HG03439 (cell line): Measurements from ENCODE around the gene BHLHA9.
"Not testable (repeated sequence)": the region's sequence is repeated elsewhere in the genome, so short reads cannot be mapped to it uniquely, and the experiment has no call there.

Source experiments
- ATAC-seq: cut with Tn5 transposase; IDR thresholded peaks from one replicate; pipeline ENCODE4 v1.9.1; 2021; ENCODE audit warnings: mild to moderate bottlenecking, moderate library complexity; ENCODE audit not compliant: unreplicated experiment

BHLHA9 gene

GRCh38 chr17:1270210-1271029, at the start of gene BHLHA9:
BHLHA9 (plus strand) TSS chr17:1270444; CDS start chr17:1270564, 120 bp downstream.
- ATAC-seq, result no peak

- no peak for ATAC-seq
Measured at GRCh38 chr17:1221209-1221608, 49.0 kb upstream of the BHLHA9 start.

DNA sequence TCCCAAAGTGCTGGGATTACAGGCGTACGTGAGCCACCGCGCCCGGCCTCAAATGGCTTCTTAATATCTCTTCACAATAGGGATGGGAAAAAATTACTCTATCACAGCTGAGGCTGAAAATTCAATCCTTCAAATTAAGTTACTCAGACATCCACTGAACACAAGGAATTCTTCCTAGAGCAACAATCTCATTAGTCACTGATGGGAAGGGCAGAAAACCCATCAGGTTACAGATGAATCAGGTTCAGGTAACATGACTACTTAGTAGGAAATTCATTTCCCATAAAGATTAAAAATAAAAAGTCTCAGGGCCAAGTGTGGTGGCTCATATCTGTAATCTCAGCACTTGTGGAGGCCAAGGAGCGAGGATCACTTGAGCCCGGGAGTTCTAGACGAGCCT, 47.9 kb upstream of the BHLHA9 start:
- no peak for ATAC-seq

- ATAC-seq, result no peak
Measured at GRCh38 chr17:1223662-1224061, 46.6 kb upstream of the BHLHA9 start.

GRCh38 chr17:1224330-1224729, 45.9 kb upstream of the BHLHA9 start:
- ATAC-seq, result no peak

DNA sequence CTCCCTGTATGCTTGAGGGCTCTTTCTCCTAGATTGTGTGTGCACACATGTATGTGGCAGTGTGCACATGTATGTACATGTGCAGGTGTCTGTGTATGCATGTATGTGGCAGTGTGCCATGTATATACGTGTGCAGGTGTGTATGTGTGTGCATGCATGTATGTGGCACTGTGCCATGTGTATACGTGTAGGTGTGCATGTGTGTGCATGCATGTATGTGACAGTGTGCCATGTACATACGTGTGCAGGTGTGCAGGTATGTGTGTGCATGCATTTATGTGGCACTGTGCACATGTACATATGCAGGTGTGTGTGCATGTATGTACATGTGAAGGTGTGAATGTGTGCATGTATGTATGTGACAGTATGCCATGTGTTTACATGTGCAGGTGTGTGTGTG, 43.9 kb upstream of the BHLHA9 start:
- no peak for ATAC-seq

DNA sequence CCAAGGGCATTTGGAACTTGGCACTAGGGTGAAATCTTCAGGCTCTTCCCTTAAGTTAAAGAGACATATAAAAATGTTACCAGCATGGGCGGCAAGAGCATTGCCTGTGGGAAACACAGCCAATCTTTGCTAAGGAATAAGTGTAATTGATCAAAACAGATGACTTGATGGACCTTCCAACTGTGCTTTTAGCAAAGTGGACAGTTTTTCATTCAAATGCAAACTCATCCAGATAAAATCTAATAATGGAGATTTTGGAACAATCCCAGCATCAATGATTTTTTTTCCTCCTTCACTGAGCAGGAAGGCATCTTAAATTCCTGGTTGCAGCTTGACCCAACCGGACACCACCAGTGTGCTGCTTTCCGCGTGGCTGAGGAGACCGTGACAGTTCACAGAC, 42.9 kb upstream of the BHLHA9 start:
- no peak for ATAC-seq

DNA sequence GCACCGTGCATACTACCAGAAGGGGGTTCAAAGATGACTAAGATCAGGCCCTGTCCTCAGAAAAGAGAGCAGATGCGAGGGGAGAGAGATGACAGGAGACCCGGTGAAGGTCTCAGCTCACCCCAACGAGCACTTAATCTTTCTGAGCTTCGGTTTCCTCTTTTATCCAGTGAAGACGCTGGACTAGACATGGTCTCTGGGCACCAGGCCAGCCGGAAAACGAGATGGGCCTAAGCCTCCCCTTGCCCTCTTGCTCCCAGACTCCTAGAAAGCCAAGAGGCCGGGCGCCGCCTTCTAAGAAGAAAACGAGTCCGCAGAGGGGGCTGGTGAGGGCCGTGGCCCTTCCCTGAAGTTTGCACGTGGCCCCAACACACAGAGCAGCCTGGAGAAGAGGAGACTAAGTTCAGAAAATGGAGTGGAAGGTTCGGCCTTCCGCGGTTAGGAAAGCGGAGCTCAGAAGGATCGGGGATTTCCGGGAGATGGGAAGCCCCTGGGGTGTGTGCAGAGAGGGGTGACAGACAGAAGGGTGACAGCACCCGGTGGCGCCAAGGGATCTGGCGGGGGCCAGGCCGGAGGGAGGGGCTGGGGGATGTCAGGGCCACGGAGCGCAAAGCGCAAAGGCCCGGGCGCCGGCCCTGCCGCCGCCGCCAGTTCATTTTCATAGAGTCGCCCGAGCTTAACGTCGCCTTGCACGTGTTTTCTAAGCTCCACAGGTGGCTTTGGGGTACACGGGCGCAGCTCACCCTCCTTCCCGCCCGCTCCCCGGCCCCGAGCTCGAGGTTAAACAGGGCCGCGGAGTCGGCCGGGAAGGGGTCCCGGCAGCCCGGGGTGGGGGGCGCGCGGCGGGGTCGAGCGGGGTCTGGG, 42.1 kb upstream of the BHLHA9 start:
- no peak for ATAC-seq

DNA sequence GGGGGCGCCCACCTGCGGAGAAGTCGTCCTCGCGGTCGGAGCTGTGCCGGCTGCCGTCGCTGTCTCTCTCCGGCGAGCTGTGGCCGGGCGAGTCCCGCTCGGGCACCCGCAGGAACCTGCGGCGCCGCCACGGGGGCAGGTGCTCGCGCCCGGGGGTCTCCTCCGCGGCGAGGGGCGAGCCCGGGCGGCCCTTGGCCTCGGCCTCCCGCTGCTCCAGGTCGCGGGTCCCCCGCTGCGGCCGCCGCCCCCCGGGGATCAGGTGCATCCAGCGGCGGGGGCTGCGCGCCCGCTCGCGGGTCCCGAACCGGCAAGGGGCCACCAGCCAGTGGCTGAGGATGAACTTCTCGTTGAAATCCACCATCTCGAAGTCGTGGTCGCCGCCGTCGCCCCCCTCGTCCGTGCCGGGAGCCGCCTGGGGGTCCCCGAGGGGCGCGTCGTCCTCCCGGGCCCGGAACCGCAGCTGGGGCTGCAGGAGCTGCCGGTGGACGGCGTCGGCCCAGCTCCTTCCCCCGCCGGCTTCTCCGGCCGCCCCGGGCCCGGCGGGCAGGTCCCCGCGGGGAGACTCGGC, 41.4 kb upstream of the BHLHA9 start:
- ATAC-seq, result no peak

GRCh38 chr17:1229349-1229899, 40.8 kb upstream of the BHLHA9 start:
- no peak for ATAC-seq

DNA sequence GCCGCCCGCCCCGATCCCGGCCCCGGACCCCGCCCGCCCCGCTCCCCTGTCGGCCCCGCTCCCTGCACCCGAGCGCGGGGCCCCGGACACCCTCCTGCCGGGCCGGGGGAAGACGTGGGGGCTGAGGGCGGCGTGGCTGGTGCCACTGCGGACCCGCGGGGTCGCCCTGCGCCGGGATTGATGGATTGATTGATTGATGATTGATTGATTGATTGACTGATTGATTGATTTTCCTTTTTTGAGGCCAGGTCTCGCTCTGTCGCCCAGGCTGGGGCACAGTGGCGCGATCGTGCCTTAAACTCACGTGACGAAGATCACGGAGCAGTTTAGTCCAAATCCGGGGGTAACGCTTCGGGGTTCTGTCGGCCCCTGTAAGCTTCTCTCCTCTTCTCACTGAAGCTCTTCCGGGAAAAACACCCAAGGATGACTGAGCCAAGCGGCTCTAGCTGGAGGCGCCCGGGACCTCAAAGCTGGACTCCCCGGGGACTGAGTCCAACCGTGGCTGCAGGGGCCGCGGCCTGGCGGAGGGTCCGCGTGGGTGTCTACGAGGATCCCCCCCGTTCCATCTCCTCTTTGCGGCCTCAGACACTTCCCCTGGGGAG, 40.2 kb upstream of the BHLHA9 start:
- no peak for ATAC-seq

GRCh38 chr17:1231456-1231855, 38.8 kb upstream of the BHLHA9 start:
- no peak for ATAC-seq

DNA sequence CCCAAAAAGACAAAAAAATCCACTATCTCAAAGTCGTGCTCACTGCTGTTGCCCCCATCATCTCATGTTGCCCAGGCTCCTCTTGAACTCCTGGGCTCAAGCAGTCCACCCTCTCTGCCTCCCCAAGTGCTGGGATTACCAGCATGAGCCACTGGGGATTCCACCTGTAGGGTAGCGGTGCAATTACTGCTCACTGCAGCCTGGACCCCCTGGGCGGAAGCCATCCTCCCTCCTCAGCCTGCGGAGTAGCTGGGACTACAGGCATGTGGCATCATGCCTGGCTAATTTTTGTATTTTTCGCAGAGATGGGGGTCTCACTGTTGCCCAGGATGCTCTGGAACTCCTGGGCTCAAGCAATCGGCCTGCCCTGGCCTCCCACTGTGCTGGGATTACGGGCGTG, 37.9 kb upstream of the BHLHA9 start:
- ATAC-seq, result no peak

DNA sequence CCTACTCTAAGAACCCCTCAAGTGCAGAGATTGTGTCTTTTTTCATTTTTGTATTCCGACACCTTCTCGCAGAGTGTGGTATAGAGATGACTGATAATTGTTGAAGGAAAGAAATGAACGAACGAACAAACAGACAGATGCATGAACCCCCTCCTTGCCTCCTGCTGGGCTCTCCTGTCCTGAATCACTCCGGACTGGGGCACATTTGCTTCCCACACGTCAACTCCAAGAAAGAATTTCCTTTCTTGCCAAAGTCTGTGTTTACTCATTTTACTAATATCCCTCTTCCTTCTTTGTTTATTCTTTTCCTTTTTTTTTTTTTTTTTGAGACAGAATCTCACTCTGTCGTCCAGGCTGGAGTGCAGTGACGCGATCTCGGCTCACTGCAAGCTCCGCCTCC, 37.5 kb upstream of the BHLHA9 start:
- ATAC-seq, result no peak

DNA sequence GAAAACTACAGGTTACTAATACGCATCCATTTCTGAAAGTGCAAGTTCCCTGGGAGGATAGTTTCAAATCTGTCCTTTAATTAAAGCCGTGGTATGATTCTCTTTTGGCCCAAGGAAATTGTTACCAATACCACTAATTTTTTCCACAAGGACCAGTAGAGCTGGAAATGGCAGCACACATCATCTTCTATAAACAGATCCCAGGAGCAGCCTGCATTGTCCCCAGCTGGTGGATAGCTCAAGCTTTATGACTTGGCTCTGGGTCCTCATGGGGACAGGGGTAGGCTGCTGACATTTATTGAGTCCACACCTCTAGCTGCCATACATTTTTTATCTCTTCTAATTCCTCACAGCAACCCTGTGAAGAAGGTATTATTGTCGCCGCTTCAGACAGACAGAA, 35.8 kb upstream of the BHLHA9 start:
- no peak for ATAC-seq

- no peak for ATAC-seq
Measured at GRCh38 chr17:1237471-1237870, 32.8 kb upstream of the BHLHA9 start.

DNA sequence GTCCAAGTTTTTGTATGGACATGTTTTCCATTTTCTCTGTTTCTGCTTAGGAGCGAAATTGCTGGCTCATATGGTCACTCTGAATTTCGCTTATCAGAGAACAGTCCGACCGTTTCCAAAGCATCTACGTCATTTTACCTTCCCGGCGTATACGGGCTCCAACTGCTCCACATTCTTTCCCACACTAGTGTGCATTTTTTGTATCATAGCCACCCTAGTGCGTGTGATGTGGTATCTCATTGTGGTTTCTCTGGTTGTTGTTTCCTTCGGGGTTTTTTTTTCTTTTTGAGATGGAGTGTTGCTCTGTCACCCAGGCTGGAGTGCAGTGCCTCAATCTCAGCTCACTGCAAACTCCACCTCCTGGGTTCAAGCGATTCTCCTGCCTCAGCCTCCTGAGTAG, 31.0 kb upstream of the BHLHA9 start:
- ATAC-seq, result no peak

- ATAC-seq, result not testable (repeated sequence)
Measured at GRCh38 chr17:1240426-1240825, 29.8 kb upstream of the BHLHA9 start.

GRCh38 chr17:1241929-1242328, 28.3 kb upstream of the BHLHA9 start:
- ATAC-seq, result no peak

DNA sequence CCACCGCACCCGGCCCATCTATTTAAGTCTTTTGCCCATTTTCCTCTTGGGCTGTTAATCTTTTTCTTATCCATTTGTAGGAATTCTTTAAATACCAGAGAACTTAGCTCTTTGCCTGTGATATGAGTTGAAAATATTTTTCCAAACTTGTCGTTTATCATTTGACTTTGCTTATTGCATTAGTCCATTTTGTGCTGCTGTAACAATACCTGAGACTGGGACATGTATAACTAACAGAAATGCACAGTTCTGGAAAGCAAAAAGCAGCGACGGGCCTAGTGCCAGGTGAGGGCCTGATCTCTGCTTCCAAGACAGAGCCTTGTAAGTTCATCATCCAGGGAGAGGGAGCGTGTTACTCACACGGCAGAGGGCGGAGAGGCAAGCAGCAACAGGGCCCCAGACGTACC, 25.6 kb upstream of the BHLHA9 start:
- ATAC-seq, result no peak
